ENCODE results near the gene ZPR1.
"Not testable (repeated sequence)": the region's sequence is repeated elsewhere in the genome, so short reads cannot be mapped to it uniquely, and the experiment has no call there.

Gene ZPR1

GRCh38 chr11:116823031-116823843 is 35.4 kb upstream of the ZPR1 start, which contains the start of gene APOA4:
APOA4 (minus strand) TSS chr11:116823304; CDS start chr11:116823191, 113 bp downstream.
- no peak for DNase-seq (ENCODE audit: low read depth)

GRCh38 chr11:116822575-116822974 is 34.8 kb upstream of the ZPR1 start:
- no peak for DNase-seq (ENCODE audit: low read depth)

- no peak for DNase-seq (ENCODE audit: low read depth)
These were observed 33.5 kb upstream of the ZPR1 start for GRCh38 chr11:116821050-116821918.

- DNase-seq (ENCODE audit: low read depth): no peak
These were observed 31.2 kb upstream of the ZPR1 start for GRCh38 chr11:116819049-116819448.

GRCh38 chr11:116814502-116814901 is 26.7 kb upstream of the ZPR1 start:
- DNase-seq (ENCODE audit: low read depth): no peak

- no peak for DNase-seq (ENCODE audit: low read depth)
These were observed 26.1 kb upstream of the ZPR1 start for GRCh38 chr11:116813781-116814471.

- DNase-seq (ENCODE audit: low read depth): no peak
These were observed 25.3 kb upstream of the ZPR1 start for GRCh38 chr11:116813170-116813569.

GRCh38 chr11:116812109-116812508 is 24.3 kb upstream of the ZPR1 start:
- DNase-seq (ENCODE audit: low read depth): no peak

GRCh38 chr11:116811194-116811593 is 23.4 kb upstream of the ZPR1 start:
- DNase-seq (ENCODE audit: low read depth): no peak

GRCh38 chr11:116808262-116809175 is 20.7 kb upstream of the ZPR1 start:
- DNase-seq (ENCODE audit: low read depth): no peak

GRCh38 chr11:116807601-116808261 is 19.9 kb upstream of the ZPR1 start:
- no peak for DNase-seq (ENCODE audit: low read depth)

- DNase-seq (ENCODE audit: low read depth): no peak
These were observed 16.2 kb upstream of the ZPR1 start for GRCh38 chr11:116804001-116804400.

GRCh38 chr11:116801662-116802061 is 13.8 kb upstream of the ZPR1 start:
- DNase-seq (ENCODE audit: low read depth): not testable (repeated sequence)

GRCh38 chr11:116800610-116801009 is 12.8 kb upstream of the ZPR1 start:
- DNase-seq (ENCODE audit: low read depth): no peak

GRCh38 chr11:116798368-116798767 is 10.5 kb upstream of the ZPR1 start:
- DNase-seq (ENCODE audit: low read depth): no peak

- no peak for DNase-seq (ENCODE audit: low read depth)
These were observed 10.0 kb upstream of the ZPR1 start for GRCh38 chr11:116797816-116798215.

- DNase-seq (ENCODE audit: low read depth): no peak
These were observed 8.7 kb upstream of the ZPR1 start for GRCh38 chr11:116796548-116796947.

- DNase-seq (ENCODE audit: low read depth): no peak
These were observed 7.0 kb upstream of the ZPR1 start for GRCh38 chr11:116794851-116795250.

- DNase-seq (ENCODE audit: low read depth): no peak
These were observed 5.9 kb upstream of the ZPR1 start for GRCh38 chr11:116793772-116794097.

GRCh38 chr11:116792869-116793771 is 5.3 kb upstream of the ZPR1 start:
- DNase-seq (ENCODE audit: low read depth): no peak
